NCI-H1105 (cell line): ENCODE data around the gene CDC42BPA.

Experiments
- DNase-seq: peaks from one replicate; lab custom pipeline; 2025; lab: John Stamatoyannopoulos, UW

Gene CDC42BPA

DNA sequence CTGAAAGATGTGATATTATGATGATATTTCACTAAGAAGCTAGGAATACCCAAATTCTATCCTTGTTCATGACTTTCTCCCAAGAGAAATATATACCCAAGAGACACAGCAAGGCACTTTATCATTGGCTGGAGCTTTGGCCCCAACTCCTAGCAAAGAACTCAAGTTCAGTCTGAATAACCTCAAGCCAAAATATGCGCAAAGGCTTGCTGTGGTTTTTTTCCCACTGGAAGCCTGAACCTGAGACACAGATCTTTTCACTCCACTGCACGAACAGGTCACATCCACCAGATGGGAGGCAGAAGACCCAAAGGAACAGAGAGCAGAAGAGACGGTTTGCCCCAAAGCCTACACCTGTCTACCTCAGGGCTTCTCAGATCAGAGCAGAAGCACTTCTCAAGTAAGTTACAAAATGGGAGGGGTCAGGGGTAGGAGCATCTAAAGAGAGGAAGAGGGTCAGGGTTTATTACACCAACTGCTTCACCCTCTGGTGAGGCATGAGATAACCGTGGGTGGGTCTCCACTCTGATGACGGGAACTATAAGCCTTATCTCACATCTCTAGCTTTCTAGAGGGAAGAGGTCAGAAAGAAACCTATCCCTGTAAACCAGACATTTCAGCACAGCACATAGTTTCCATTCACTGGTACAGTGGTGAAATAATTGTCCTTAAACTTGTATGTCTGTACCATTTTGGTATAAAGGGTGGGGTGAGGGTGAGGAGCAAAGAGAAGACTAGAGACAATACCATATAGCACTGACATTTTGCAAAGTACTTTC, 17.1 kb upstream of the CDC42BPA start:
- DNase-seq = no peak

DNA sequence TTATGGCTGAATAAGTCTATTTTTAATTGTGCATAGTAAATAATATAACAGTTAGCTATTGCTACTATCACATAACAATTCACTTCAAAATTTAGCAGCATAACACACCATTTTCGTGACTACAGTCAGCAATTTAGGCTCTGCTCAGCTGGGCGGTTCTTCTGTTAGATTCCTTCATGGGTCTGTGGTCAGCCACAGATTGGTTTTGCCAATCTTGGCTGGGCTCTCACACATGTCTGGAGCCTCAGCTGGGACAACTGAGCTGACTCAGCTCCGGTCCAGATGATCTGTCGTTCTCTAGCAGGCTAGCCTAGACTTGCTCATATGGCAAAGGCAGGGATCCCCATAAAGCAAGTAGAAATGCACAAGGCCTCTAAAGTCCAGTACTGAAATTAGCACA, 15.1 kb upstream of the CDC42BPA start:
- no peak for DNase-seq

DNA sequence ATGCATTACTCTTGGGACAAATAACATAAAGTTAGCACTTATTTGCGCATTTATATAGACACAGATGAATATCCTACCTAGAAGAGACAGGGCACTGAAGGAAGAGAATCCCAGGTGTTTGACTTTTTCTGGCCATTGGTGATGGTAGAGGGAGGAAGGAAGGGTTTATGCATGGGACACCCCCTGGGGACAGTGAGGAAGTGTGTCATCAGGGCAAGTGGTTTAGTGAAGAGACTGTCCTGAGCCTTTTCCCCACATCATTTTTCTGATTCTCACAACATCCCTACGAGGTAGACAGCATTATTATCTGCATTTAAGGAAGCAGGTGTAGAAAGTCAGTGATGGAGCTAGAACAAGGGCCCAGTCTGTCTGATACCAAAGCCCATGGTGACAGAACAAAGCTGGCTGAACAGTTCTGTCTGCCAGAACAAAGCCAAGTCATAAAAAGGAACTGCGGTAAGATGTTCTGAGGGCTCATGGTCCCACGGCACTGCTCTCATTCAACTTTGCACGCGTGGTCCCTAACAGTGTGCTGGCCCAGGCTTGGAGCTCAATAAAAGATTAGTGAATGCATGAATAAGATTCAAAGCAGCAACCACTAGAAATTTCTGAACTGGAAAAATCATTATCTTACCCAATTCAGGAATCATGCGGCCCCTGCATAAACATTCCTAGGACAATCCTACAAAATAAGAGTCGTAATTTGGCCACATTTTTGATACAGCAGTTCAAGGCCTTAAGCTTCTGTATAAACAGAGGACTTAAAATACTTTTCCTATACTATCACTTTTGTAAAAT, 12.2 kb upstream of the CDC42BPA start:
- DNase-seq = no peak

DNA sequence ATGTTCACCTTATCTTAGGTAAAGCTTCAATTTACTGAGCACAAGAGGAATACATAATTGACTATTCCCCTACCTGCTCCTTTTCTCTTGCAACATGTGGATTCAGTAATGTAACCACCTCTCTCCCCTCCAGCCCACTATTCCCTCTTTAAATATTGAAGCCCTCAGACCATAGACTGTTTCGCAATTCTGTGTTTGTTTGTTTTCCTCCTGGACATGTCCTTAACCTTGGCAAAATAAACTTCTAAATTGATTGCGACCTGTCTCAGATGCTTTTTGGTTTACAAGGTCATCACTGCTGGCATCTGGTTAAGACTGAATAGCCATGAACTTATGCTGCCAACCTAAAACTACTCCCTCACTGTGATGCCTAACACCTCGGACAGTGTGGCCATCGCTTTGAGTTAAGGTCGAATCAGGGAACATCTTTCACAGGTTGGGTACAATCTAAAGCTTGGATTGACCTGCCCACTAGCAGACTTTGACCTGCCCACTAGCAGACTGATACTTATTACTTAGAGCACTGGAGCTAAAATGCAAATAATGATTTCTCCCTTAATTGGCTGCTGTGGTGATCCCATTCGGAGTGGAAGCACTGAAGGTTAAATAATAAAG, 10.2 kb upstream of the CDC42BPA start:
- DNase-seq = no peak

DNA sequence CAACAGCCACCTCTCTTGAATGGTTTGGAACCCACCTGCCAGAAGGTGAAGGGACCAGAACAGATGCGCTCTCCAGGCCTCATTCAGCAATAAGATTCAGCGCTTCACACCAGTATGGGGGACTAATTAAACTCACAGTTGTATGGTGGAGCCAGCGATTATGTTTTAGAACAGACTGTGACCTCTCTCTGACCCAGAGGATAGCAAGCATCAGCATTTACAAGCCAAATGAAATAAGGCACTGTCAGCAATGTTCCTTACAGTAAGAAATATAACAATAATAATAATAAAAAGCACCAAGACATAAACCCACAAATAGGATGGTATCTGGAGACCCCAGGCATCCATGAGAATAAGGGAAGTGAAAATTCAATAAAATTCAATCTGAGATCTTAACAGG, 6.9 kb upstream of the CDC42BPA start:
- no peak for DNase-seq

DNA sequence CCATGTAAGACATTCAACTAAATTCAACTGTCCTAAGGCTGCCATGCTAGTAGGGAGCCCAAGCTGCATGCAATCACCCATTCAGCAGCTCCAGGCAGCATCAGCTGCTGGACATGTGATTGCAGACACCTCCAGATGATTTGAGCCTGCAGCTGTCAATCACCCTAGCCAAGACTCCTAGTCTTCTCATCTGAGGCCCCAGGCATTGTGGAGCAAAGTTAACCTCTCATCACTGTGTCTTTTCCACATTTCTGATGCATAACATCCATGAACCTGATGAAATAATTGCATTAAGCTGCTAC, 5.6 kb upstream of the CDC42BPA start:
- DNase-seq = no peak

DNA sequence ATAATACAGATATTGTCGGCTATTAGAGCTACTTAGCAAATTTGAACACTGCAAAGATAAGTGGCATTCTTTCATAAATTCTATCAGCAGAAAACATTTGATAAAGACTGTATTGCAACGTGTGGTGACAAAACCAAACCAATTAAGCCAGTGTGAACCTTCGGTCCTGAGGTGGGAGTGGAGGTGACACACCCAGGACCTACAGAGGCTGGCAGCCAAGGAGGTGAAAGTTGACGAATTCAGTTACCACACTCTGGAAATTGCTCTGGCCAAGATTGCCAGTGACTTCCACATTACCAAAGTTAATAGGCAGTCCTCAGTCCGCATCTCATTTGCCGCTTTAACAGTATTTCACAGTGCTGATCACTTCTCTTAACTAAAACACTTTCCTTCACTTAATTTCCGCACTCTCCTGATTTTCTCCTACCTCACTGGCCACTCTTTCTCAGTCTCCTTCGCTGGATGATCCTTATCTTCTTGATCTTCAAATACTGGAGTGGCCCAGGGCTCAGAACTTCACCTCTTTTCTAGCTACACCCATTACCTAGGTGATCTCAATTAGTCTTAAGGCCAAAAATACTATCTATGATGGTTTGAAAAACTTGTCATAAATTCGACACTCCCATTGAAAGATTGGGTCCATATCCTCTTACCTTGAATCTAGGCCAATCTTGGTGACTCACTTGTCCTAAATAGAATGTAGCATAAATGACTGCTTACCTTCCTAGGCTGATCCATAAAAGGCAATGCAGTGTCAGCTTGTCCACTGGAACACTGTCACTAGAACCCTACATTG, 5.1 kb upstream of the CDC42BPA start:
- DNase-seq = no peak

DNA sequence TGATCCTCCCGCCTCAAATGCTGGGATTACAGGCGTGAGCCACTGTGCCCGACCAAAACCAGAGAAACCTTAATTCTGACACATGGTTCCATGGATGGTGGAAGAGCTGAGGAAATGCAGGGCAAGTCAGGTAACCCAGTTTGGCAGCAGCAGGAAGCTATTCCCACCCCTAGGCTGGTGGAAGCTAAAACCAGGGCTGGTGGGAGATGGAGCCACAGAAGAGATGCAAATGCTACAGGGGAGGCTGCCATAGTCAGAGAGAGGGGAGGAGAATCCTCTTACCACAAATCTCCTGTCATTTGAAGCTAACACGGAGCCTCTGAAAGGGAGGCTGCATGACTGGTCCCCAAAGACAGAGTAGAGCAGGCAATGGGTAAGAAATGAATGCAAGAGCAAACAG, 4.1 kb upstream of the CDC42BPA start:
- no peak for DNase-seq

DNA sequence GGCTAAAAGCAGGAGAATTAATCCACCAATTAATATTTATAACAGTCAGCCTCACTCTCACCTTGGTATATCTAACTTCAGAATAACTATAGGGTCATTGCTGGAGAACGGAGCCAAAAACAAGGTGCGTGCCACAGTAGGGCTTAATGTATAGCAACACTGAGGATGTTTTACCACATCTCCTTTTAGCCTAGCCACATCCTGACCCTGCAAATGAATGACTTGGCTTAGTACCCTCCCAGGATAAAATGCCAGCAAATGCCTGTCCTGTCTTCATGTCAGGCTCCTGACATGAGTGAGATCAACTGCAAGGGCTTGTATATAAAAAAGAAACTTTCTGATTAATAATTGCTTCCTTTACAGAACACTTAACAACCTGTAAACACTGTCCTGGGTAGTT, 2.7 kb upstream of the CDC42BPA start:
- DNase-seq = no peak

DNA sequence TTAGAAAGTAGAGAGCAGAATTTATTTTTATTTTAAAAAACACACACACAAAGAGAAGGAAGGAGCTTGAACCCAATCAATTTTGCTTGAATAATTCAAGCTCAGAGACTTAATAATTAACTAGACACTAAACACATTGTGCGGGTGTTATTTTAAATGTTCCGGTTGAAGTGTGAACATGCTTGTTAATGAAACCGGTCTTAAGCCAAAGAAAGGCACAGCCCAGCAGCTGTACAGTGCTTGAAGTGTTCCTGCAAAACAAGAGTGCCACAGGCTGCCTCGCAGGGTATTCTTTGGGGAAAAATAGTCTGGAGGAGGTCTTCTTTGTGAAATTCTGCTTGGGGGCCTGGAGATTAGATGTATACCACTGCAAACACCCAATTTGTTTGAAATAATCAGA, 2.2 kb upstream of the CDC42BPA start:
- no peak for DNase-seq

DNA sequence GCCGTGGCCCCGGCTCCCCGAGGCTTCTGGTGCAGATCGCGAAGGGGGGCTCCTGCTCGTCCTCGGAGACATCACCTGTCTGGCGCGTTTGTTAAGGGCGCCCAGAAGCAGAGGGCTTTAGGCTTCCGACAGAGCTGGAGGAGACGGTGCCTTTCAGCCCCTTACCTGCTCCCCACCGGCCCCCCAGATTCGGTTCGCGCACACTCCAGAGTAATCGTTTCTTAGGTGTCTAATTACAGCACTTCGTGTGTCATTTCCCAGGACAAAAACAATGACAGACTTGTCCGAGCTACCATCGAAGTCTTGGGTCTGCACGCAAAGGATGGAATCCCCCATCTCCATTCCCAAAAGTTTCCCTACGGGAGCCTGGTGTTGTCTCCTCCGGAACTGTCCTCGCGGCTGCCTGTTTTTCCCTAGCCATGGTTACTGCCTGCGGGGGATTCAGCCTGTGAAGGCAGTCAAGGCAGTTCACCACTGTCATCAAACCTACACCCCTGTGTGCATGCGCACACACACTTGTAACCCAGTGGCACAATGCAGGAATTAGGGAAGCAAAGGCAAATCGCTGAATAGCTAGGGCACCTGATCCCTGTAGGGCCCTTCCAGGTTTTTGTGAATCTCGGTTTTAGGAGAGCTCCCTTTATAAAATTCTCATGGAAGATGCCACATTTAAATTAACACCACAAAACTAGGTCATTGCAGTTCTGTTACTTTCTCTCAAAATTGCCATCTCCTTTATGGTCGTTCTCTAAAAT, 738 bp upstream of the CDC42BPA start:
- DNase-seq = peak; percentile 4

DNA sequence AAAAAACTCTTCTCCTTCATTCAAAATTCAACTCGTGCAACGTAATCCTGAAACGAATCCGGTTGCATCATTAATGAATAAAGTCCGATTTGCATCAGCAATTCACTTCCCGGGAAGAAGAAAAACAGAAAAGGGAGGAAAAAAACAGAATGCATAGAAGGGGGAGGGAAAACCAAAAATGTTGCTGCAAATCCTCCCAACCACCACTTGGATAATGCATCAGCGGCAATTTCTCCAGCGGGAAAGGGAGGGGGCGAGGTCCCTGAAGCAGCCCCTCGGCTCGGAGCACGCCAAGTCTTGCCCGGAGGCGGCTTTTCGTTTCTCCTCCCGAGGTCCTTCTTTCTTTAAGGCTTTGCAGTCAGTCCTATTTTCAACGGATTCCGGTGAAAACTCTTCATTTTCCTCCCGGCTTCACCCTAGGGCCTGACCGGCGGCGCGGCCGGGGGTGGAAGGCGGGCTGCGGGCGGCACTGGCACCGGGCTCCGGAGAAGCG, 723 bp downstream of the CDC42BPA start:
- peak; percentile 39 for DNase-seq

DNA sequence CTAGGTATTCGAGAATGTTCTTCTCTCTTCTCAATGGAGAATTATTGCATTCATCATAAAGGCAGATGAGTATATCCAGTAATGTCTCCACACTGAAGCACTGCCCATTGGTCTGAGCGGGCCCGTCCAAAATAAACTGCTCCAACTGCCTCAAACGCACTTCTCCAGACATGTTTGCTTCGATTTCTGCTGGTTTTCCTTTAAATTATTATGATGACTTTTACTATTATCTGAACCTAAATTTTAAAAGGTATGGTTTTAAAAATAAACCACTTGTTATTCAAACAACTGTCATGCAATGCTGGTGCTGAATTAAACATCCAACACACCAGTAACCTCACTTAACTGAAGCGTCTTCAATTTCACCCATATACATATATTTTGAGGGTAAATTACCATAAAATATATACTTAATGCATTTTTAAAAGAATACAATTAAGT, 1.3 kb downstream of the CDC42BPA start:
- no peak for DNase-seq

DNA sequence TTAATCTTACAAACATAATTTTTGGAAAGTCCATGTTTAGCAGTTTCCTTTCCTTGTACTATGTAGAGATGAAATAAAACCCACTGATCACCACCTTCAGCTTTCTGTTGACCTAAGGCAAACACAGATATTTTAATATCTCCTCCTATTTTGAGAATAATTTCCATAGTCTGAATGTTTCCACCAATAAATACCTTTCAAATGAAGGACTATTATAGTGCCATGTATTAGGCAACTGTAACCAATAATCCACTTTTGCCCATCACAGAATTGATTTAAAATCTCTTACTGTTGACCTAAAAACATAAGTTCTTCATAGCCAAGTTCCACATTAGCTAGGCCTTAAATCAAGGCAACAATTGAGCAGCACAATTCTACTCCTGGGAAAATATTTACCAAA, 1.8 kb downstream of the CDC42BPA start:
- DNase-seq = no peak

DNA sequence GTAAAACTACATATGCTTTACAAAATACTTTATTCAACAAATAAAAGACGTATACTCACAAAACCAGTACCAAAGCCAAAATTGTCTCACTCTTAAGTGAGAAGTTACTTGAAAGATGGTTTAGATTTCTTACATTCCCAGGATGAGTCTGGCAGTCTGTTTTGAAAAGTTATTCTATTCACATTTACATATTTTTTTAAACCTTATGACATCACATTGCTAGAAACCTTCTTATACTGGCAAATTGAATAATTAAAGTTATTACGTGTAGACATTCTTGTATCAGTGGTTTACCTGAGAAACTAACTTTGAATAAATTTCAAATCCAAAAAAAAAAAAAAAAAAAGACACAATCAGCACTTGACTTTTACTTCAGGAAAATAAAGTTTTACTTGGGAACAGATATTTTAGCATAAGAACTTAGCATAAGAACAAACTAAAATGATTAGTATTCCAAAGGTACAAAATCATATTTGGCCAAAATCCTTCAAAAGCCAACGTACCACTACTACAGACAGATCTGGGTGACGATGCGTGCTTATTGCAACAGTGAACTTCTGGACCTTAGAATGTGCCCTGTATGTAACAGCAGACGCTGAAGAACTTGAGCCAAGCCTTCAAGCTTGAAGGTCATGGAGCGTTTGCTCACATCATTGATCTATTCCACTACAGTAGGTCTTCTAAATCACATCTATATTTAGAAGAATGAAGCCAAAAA, 2.5 kb downstream of the CDC42BPA start:
- DNase-seq = no peak

DNA sequence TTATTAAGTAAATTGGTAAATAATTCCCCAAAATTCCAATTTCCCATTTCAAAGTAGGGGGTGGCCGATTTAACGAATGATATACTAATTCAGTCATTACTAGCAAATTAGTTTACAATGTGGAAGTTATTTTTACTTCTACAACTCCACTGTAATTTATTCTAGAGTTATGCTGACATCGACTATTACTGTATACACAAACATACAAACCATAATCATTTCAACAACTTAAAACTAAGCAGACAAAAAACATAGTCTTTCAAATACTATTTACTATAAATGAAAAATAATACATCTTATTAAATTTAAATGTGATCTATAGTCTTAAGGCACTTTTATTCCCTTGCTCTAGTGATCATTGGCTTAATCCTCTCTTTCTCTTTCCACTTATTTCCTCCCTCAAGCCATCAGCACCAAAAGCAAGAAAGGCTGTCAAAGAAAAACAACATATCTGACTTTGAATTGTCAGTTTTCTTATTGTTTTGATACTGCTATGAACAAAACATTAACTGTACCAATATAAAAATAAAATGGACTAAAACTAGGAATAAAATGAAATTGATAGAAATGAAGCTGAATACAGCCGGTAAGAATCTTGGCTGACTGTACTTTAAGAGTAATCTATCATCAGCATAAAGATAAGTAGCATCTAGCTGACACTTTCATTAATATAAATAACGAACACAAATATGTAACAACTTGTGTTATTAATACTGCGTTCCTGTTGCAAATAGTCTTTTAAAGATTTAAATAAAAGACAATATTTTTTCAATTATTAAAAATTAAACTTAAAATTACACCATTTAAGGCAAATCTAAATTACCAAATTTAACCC, 4.1 kb downstream of the CDC42BPA start:
- no peak for DNase-seq

DNA sequence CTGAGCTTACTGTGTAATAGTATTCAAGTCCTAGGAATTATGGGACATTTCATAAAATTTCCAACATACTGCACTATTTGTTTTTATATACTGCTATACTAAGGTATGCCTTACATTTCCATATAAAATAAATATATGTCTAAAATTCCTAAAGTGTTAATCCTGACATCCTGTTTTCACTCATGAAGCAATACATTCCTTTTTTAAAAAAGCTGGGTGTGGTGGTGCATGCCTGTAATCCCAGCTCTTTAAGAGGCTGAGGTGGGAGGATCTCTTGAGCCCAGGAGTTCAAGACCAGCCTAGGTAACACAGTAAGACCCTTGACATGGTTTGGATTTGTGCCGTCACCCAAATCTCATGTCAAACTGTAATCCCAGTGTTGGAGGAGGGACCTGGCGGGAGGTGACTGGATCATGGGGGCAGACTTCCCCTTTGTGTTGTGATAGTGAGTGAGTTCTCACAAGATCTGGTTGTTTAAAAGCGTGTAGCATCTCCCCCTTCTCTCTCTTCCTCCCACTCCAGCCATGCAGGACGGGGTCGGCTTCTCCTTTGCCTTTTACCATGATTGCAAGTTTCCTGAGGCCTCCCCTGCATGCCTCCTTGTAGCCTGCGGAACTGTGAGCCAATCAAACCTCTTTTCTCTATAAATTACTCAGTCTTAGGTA, 5.8 kb downstream of the CDC42BPA start:
- no peak for DNase-seq

DNA sequence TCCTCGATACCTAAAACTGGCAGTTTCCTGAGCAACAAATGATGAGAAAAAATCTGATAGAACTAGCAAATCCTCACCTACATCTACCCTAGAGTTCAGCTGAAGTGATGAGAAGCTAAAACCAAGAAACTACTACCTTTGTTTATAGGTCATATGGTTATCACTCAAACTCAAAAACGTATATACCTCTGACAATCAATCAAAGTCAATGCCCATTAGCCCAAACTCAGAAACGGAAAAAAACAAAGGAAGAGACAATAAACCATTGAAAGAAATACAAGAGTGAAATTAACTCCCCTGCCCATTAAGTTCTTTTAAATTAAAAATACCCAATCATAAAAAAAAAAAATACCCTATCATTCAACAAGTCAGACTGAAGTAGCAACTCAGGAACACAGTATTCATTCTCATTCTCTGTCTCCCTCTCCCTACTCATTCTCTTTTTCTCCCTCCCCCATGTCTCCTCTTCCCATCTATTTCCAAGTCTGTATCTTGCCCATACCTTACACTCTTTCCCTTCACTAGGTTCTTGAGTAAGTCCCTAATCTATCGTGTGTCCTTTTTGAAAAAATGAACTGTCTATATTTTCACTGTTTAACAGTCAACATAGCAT, 6.8 kb downstream of the CDC42BPA start:
- no peak for DNase-seq
